ENCODE data around the gene IFT20.

- TF ChIP-seq CTCF (IDR thresholded peaks at IDR 0.05), result no peak
- no peak for TF ChIP-seq POLR2A (IDR thresholded peaks at IDR 0.05)
Measured at GRCh38 chr17:28333083-28333746, 2.1 kb downstream of the IFT20 start.
